SU-DHL-6 (cell line): ENCODE measurements around the gene NUDT3.
"Not testable (repeated sequence)": the region's sequence is repeated elsewhere in the genome, so short reads cannot be mapped to it uniquely, and the experiment has no call there.

Experiments
- H2AFZ ChIP-seq: fragments of 200-600 bp; sonication (generic); 2 replicates; pipeline ENCODE4 v1.6.1; 2014; ENCODE audit warnings: low read depth, mild to moderate bottlenecking, moderate library complexity, mixed read lengths, antibody characterized with exemption, low read length; ENCODE audit not compliant: severe bottlenecking
- H3F3A ChIP-seq: fragments of 200-600 bp; shearing (Covaris generic); 2 replicates; pipeline ENCODE4 v1.6.0; 2016; ENCODE audit warnings: antibody characterized with exemption, mild to moderate bottlenecking; ENCODE audit not compliant: insufficient read depth
- H3K27ac ChIP-seq: fragments of 200-600 bp; sonication (generic); 2 replicates; pipeline ENCODE4 v1.5.1; 2016; ENCODE audit warnings: low read depth, mild to moderate bottlenecking, low read length, moderate library complexity, mixed read lengths
- H3K27me3 ChIP-seq: fragments of 200-600 bp; sonication (generic), shearing (Covaris generic); 2 replicates; pipeline ENCODE4 v1.6.0; 2014; ENCODE audit warnings: mild to moderate bottlenecking, low read length
- H3K36me3 ChIP-seq: fragments of 200-600 bp; sonication (generic); 2 replicates; pipeline ENCODE4 v1.6.1; 2014; ENCODE audit warnings: mild to moderate bottlenecking, low read length, mixed read lengths
- H3K4me2 ChIP-seq: fragments of 300-600, 200-600 bp; shearing (Covaris generic), sonication (generic); 2 replicates; pipeline ENCODE4 v1.6.0; 2014; ENCODE audit warnings: low read length, low read depth, mild to moderate bottlenecking; ENCODE audit not compliant: poor library complexity, severe bottlenecking
- H3K4me3 ChIP-seq: fragments of 200-600 bp; sonication (generic); 2 replicates; pipeline ENCODE4 v1.5.1; 2014; ENCODE audit warnings: antibody characterized with exemption, low read length, mild to moderate bottlenecking, mixed read lengths; ENCODE audit not compliant: insufficient read depth, poor library complexity, severe bottlenecking
- H3K79me2 ChIP-seq: fragments of 200-600 bp; sonication (generic); 2 replicates; pipeline ENCODE4 v1.6.1; 2014; ENCODE audit warnings: mild to moderate bottlenecking, low read length, moderate library complexity; ENCODE audit not compliant: insufficient read depth
- H3K9ac ChIP-seq: fragments of 200-600 bp; sonication (generic); 2 replicates; pipeline ENCODE4 v1.7.0; 2014; ENCODE audit warnings: mild to moderate bottlenecking, low read length
- H3K9me2 ChIP-seq: fragments of 200-600 bp; sonication (generic); replicated peaks from 2 replicates; pipeline ENCODE4 v1.6.1; 2014; ENCODE audit warnings: low read length; ENCODE audit not compliant: insufficient read depth
- H3K9me3 ChIP-seq: fragments of 200-600 bp; sonication (generic); 2 replicates; pipeline ENCODE4 v1.6.1; 2014; ENCODE audit warnings: low read length, mixed read lengths; ENCODE audit not compliant: insufficient read depth
- H4K20me1 ChIP-seq: fragments of 200-600 bp; sonication (generic); 2 replicates; pipeline ENCODE4 v1.6.1; 2014; ENCODE audit warnings: low read depth, mild to moderate bottlenecking, antibody characterized with exemption, low read length, moderate library complexity, mixed read lengths
- EZH2phosphoT487 ChIP-seq: fragments of 200-600 bp; sonication (generic), shearing (Covaris generic); conservative IDR thresholded peaks from 2 replicates; pipeline ENCODE4 v1.6.1; 2018; ENCODE audit warnings: mild to moderate bottlenecking, antibody characterized with exemption, low read length, moderate library complexity, mixed read lengths
- TF ChIP-seq, protein P1 (sequence below): fragments of 200-600 bp; sonication (generic); IDR thresholded peaks from one replicate; pipeline ENCODE4 v1.5.1; 2017; ENCODE audit warnings: antibody characterized with exemption, mild to moderate bottlenecking, low read length, moderate library complexity; ENCODE audit not compliant: insufficient read depth, poor library complexity, severe bottlenecking

The NUDT3 gene

DNA sequence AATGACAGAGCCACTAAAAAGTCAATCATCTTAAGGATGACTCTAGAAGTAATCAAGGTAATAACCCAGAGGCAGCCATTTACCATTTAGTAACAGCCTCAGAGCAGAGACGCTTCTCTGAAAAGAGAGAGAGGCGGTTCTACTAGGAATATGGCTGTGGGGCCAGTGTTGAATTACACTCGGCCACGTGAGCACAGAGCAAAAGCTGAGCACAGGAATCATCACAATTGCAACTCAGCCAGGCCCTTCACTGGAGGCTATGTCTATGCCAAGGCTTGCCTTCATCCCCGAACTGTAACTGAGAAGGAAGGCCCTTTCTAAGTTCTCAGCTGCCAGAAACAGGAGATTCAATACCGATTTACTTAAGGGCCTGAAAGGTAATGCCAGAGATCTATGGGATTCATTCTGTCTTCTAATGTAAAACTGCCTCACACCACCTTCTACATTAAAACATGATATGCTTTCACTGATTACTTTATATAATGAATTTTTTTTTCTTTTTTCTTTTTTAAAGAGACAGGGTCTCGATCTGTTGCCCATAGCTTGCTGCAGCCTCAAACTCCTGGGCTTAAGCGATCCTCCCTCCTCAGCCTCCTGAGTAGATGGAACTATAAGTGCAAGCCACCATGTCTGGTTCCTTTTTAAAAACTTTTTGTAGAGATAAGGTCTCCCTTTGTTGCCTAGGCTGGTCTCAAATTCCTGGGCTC, 67.6 kb downstream of the NUDT3 start:
- TF ChIP-seq EZH2phosphoT487 = no peak
- TF ChIP-seq, protein P1, sequence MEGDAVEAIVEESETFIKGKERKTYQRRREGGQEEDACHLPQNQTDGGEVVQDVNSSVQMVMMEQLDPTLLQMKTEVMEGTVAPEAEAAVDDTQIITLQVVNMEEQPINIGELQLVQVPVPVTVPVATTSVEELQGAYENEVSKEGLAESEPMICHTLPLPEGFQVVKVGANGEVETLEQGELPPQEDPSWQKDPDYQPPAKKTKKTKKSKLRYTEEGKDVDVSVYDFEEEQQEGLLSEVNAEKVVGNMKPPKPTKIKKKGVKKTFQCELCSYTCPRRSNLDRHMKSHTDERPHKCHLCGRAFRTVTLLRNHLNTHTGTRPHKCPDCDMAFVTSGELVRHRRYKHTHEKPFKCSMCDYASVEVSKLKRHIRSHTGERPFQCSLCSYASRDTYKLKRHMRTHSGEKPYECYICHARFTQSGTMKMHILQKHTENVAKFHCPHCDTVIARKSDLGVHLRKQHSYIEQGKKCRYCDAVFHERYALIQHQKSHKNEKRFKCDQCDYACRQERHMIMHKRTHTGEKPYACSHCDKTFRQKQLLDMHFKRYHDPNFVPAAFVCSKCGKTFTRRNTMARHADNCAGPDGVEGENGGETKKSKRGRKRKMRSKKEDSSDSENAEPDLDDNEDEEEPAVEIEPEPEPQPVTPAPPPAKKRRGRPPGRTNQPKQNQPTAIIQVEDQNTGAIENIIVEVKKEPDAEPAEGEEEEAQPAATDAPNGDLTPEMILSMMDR = no peak
- H3K4me3 ChIP-seq = no peak overlapping the region
- H3K27me3 ChIP-seq = no peaks in the 10 kb centered on the region
- H2AFZ ChIP-seq = no peak overlapping the region
- H3K36me3 ChIP-seq = peaks cover 4% of the 10 kb centered on the region; the same call in 1 of the 2 replicates
- H3K4me2 ChIP-seq = no peak overlapping the region
- no peak overlapping the region for H3K9ac ChIP-seq
- no peaks in the 10 kb centered on the region for H3K9me3 ChIP-seq
- no peak overlapping the region for H3K27ac ChIP-seq
- H3F3A ChIP-seq = peaks cover 14% of the 10 kb centered on the region; the same call in 1 of the 2 replicates
- no peaks in the 10 kb centered on the region for H4K20me1 ChIP-seq
- peaks cover 27% of the 10 kb centered on the region for H3K79me2 ChIP-seq
- H3K9me2 ChIP-seq = no peaks in the 10 kb centered on the region

DNA sequence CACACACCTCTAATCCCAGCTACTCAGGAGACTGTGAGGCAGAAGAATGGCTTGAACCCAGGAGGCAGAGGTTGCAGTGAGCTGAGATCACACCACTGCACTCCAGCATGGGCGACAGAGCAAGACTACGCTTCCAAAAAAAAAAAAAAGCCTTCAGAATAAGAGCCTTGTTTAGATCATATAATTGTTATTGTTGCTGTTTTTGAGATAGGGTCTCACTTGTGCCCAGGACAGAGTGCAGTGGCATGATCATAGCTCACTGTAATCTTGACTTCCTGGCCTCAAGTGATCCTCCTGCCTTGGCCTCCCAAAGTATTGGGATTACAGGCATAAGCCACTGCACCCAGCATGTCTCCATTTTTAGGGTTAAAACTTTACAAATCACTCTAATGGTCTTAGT, 68.2 kb downstream of the NUDT3 start:
- not testable (repeated sequence) for H3K36me3 ChIP-seq, H3K4me3 ChIP-seq, H3K9me2 ChIP-seq, H3K9ac ChIP-seq, H3K27me3 ChIP-seq, H2AFZ ChIP-seq, H3K4me2 ChIP-seq, H3K27ac ChIP-seq, H3K9me3 ChIP-seq, H4K20me1 ChIP-seq
- H3F3A ChIP-seq = peaks cover 14% of the 10 kb centered on the region; the same call in 1 of the 2 replicates
- peaks cover 29% of the 10 kb centered on the region for H3K79me2 ChIP-seq

DNA sequence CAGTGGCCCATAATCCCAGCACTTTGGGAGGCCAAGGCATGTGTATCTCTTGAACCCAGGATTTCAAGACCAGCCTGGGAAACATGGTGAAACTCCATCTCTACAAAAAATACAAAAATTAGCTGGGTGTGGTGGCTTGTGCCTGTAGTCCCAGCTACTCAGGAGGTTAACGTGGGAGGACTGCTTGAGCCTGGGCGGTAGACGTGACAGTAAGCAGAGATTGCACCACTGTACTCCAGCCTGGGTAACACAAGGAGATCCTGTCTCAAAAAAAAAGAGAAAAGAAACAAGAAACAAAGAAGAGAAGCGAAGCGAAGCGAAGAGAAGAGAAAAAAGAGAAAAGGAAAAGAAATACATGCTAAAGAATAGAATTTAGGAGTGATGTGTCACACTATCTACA, 69.2 kb downstream of the NUDT3 start:
- H4K20me1 ChIP-seq = 0 out of 2 replicates have a peak, but pooled peaks cover 3% of the 10 kb centered on the region
- no peaks in the 10 kb centered on the region for H3K9me2 ChIP-seq
- H3K9ac ChIP-seq = no peak overlapping the region
- H3K79me2 ChIP-seq = peaks cover 37% of the 10 kb centered on the region
- no peak overlapping the region for H3K4me2 ChIP-seq
- no peaks in the 10 kb centered on the region for H3K9me3 ChIP-seq
- no peak overlapping the region for H3K27ac ChIP-seq
- 0 out of 2 replicates have a peak, but pooled peaks cover 7% of the 10 kb centered on the region for H3F3A ChIP-seq
- H2AFZ ChIP-seq = no peak overlapping the region
- H3K27me3 ChIP-seq = no peaks in the 10 kb centered on the region
- no peak overlapping the region for H3K4me3 ChIP-seq
- no peak for TF ChIP-seq EZH2phosphoT487
- TF ChIP-seq, protein P1 = no peak
- peaks cover 4% of the 10 kb centered on the region; the same call in 1 of the 2 replicates for H3K36me3 ChIP-seq

DNA sequence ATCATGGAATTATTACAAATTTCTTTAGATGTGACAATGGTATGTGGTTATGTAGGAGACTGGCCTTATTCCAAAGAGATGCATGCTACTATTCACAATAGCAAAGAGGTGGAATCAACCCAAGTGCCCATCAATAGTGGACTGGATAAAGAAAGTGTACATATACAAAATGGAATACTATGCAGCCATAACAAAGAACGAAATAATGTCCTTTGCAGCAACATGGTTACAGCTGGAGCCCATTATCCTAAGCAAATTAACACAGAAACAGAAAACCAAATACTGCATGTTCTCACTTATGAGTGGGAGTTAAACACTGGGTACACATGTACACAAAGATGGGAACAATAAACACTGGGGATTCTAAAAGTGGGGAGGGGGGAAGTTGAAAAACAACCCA, 69.7 kb downstream of the NUDT3 start:
- 0 out of 2 replicates have a peak, but pooled peaks cover 8% of the 10 kb centered on the region for H4K20me1 ChIP-seq
- H3K27ac ChIP-seq = no peak overlapping the region
- H3F3A ChIP-seq = 0 out of 2 replicates have a peak, but pooled peaks cover 11% of the 10 kb centered on the region
- no peak overlapping the region for H2AFZ ChIP-seq
- no peaks in the 10 kb centered on the region for H3K9me2 ChIP-seq
- H3K9ac ChIP-seq = no peak overlapping the region
- H3K27me3 ChIP-seq = no peaks in the 10 kb centered on the region
- TF ChIP-seq EZH2phosphoT487 = no peak
- TF ChIP-seq, protein P1 = no peak
- peaks cover 4% of the 10 kb centered on the region; the same call in 1 of the 2 replicates for H3K36me3 ChIP-seq
- peaks cover 38% of the 10 kb centered on the region for H3K79me2 ChIP-seq
- no peak overlapping the region for H3K4me3 ChIP-seq
- H3K4me2 ChIP-seq = no peak overlapping the region
- H3K9me3 ChIP-seq = no peaks in the 10 kb centered on the region
